ENCODE measurements around the gene TRIP10. TPM values are rescaled to one million over a fixed set of nuclear protein-coding genes. Genes with fewer than 3 reads are reported as not detected.

Gene TRIP10
- total RNA-seq, 4 donors from 2014 or later, result 25.5 to 80.7 (median 40.5) TPM

GRCh38 chr19:6736917-6737283 lies 2.6 kb upstream of the TRIP10 start:
- no peaks in the 10 kb centered on the region for H3K27me3 ChIP-seq
- H3K4me1 ChIP-seq, result peaks cover 42% of the 10 kb centered on the region
- no peaks in the 10 kb centered on the region for H3K9me3 ChIP-seq
- peak overlapping the region; percentile 95 for H3K27ac ChIP-seq
- peak overlapping the region; percentile 93 for H3K4me3 ChIP-seq
- no peak for DNase-seq (ENCODE audit: low spot score in 2 of 2)
- peaks cover 24% of the 10 kb centered on the region for H3K36me3 ChIP-seq
- TF ChIP-seq POLR2A (IDR thresholded peaks at IDR 0.05) (no peak), EP300 (IDR thresholded peaks at IDR 0.05) (no peak), CTCF (IDR thresholded peaks at IDR 0.05) (no peak), POLR2AphosphoS5 (IDR thresholded peaks at IDR 0.05) (no peak)
- WGBS, result 0% methylated on average over 13 of the region's 16 CpGs

GRCh38 chr19:6737284-6737872 lies 2.1 kb upstream of the TRIP10 start, which contains the start of gene GPR108:
GPR108 (minus strand) TSS chr19:6737580; CDS start chr19:6737576, 4 bp downstream.
- Histone ChIP-seq H3K27me3 (no peaks in the 10 kb centered on the region), H3K4me1 (peaks cover 44% of the 10 kb centered on the region), H3K9me3 (no peaks in the 10 kb centered on the region), H3K27ac (peak within 1 kb of the TSS; percentile 95), H3K36me3 (peaks cover 19% of the 10 kb centered on the region), H3K4me3 (peak within 1 kb of the TSS; percentile 93)
- DNase-seq (ENCODE audit: low spot score in 2 of 2), result peak; percentile 100
- no peak for TF ChIP-seq POLR2A (IDR thresholded peaks at IDR 0.05)
- peak in 2 of 3 donors; percentile 78 to 84 for TF ChIP-seq POLR2AphosphoS5 (IDR thresholded peaks at IDR 0.05)
- WGBS, result 0% methylated on average over 36 of the region's 55 CpGs

- Histone ChIP-seq H3K4me3 (peak overlapping the region; percentile 93), H3K9me3 (no peaks in the 10 kb centered on the region), H3K4me1 (peaks cover 44% of the 10 kb centered on the region), H3K36me3 (peaks cover 15% of the 10 kb centered on the region), H3K27me3 (no peaks in the 10 kb centered on the region), H3K27ac (peak overlapping the region; percentile 69)
- TF ChIP-seq POLR2AphosphoS5 (IDR thresholded peaks at IDR 0.05), result peak in 1 of 3 donors; percentile 3
- no peak for TF ChIP-seq EP300 (IDR thresholded peaks at IDR 0.05)
- TF ChIP-seq POLR2A (IDR thresholded peaks at IDR 0.05), result no peak
- TF ChIP-seq CTCF (IDR thresholded peaks at IDR 0.05), result peak; percentile 44 to 45
- 8% methylated on average over 12 of the region's 13 CpGs for WGBS
- peak; percentile 96 to 98 for DNase-seq (ENCODE audit: low spot score in 2 of 2)
Measured at GRCh38 chr19:6737873-6738786, 1.4 kb upstream of the TRIP10 start.

- TF ChIP-seq POLR2A (IDR thresholded peaks at IDR 0.05), result no peak
- TF ChIP-seq EP300 (IDR thresholded peaks at IDR 0.05), result no peak
- TF ChIP-seq POLR2AphosphoS5 (IDR thresholded peaks at IDR 0.05), result no peak
- TF ChIP-seq CTCF (IDR thresholded peaks at IDR 0.05), result no peak
- Histone ChIP-seq H3K27ac (peak overlapping the region; percentile 69), H3K4me1 (peaks cover 49% of the 10 kb centered on the region), H3K9me3 (no peaks in the 10 kb centered on the region), H3K27me3 (no peaks in the 10 kb centered on the region), H3K36me3 (peaks cover 15% of the 10 kb centered on the region), H3K4me3 (peak overlapping the region; percentile 93)
- DNase-seq (ENCODE audit: low spot score in 2 of 2), result peak in 1 of 2 donors; percentile 80
- WGBS, result 10% methylated on average over 24 of the region's 24 CpGs
Measured at GRCh38 chr19:6738787-6739389, 592 bp upstream of the TRIP10 start.

GRCh38 chr19:6739883-6740588 lies 556 bp downstream of the TRIP10 start:
- no peaks in the 10 kb centered on the region for H3K27me3 ChIP-seq
- no peaks in the 10 kb centered on the region for H3K9me3 ChIP-seq
- peaks cover 15% of the 10 kb centered on the region for H3K36me3 ChIP-seq
- 0% methylated on average over 8 of the region's 34 CpGs for WGBS
- TF ChIP-seq CTCF (IDR thresholded peaks at IDR 0.05) (no peak), EP300 (IDR thresholded peaks at IDR 0.05) (no peak), POLR2A (IDR thresholded peaks at IDR 0.05) (no peak), POLR2AphosphoS5 (IDR thresholded peaks at IDR 0.05) (no peak)
- peaks cover 60% of the 10 kb centered on the region for H3K4me1 ChIP-seq
- DNase-seq (ENCODE audit: low spot score in 2 of 2), result no peak
- peak overlapping the region; percentile 93 for H3K4me3 ChIP-seq
- H3K27ac ChIP-seq, result peak overlapping the region; percentile 85
